Psoas muscle (tissue), 8 donors: Measurements from ENCODE around the gene C1orf174. TPM values are rescaled to one million over a fixed set of nuclear protein-coding genes. Genes with fewer than 3 reads are reported as not detected.

ENCODE experiments used
- ATAC-seq, 4 donors: fragments of 200-7000 bp; cut with Tn5 transposase; one replicate each; pipeline ENCODE4 v1.9.1; 2020; ENCODE audit warnings: moderate library complexity in 3 of 4, mild to moderate bottlenecking in 2 of 4
- DNase-seq, 2 donors: peaks; one replicate each; pipeline ENCODE4 v3.0.0-alpha.2; 2020
- H3K27ac ChIP-seq: fragments of 200-600 bp; one replicate; pipeline ENCODE4 v1.8.0; 2022
- H3K27me3 ChIP-seq, 3 donors: fragments of 200-600 bp in 1 of 3; one replicate each; pipeline versions ENCODE4 v1.6.1 to v1.8.0; 2013 to 2022; ENCODE audit warnings: low read length in 2 of 3, mild to moderate bottlenecking in 2 of 3, moderate library complexity in 1 of 3; ENCODE audit not compliant: insufficient read depth in 3 of 3
- H3K36me3 ChIP-seq, 2 donors: fragments of 200-600 bp in 1 of 2; one replicate each; pipeline versions ENCODE4 v1.6.1 to v1.8.0; 2013 to 2022; ENCODE audit warnings: low read depth in 1 of 2, mild to moderate bottlenecking in 1 of 2, moderate library complexity in 1 of 2; ENCODE audit not compliant: insufficient read depth in 1 of 2
- H3K4me1 ChIP-seq: fragments of 200-600 bp; one replicate; pipeline ENCODE4 v1.8.0; 2022
- H3K4me3 ChIP-seq: fragments of 200-600 bp; one replicate; pipeline ENCODE4 v1.8.0; 2022; ENCODE audit warnings: mild to moderate bottlenecking
- H3K9me3 ChIP-seq: fragments of 200-600 bp; one replicate; pipeline ENCODE4 v1.8.0; 2022
- WGBS, 3 donors: extraction: QIAGEN DNeasy Blood & Tissue Kit; methylation state at CpG; one replicate each; pipeline versions ENCODE4 v1.1.6 to v1.1.7; 2013; 5-methylcytosine and 5-hydroxymethylcytosine counted together
- intact Hi-C, 2 donors: fragments of 100-400 bp; cut with DNase I; formaldehyde crosslinking; loops; one replicate each; pipeline versions ENCODE4 v1.11.0 to v1.14.2; 2022
- long read RNA-seq, 2 donors: library from polyadenylated mRNA; unstranded; transcript quantifications; one replicate each; pipeline ENCODE4 v2.0.0, GENCODE V29; 2021
- polyA plus RNA-seq, 3 donors: library from polyadenylated mRNA; stranded (reverse); fragments of 200-250 nt; gene quantifications; one replicate each; pipeline ENCODE4 v1.2.3, GENCODE V29; 2013
- total RNA-seq, 4 donors: library from RNA; stranded (reverse); fragmentation: NEBNext Ultra II Directional in 2 of 4; extraction: Animal tissue kit (Norgen Biotek cat#: 25700) in 2 of 4; gene quantifications; one replicate each; pipeline versions ENCODE4 v1.2.1 to v1.2.4, GENCODE V29; 2021 to 2023
- TF ChIP-seq, protein P1 (sequence below): fragments of 200-600 bp; IDR thresholded peaks from one replicate; pipeline ENCODE4 v1.8.0; 2022; ENCODE audit warnings: antibody characterized with exemption
- donor health status: healthy with polysubstance abuse.
- donor health status: DM: no; HTN: no; CAD: no; lungs with moderate emphysema.
- donor health status: Bipolar disorder and iron deficiency.
- donor health status: healthy.
- donor health status: DM: yes; HTN: yes; CAD: no.
- donor health status: DM: no; HTN: no; CAD: no.
- donor health status: DM: no; HTN: no; CAD: no.
- donor health status: DM: yes; HTN: yes; CAD: no.

C1orf174 gene
- total RNA-seq, result 10 to 100 TPM; 11.8 to 14.6 (median 14.0) TPM
- 10 to 100 TPM; 15.1 to 32.2 (median 22.9) TPM for polyA plus RNA-seq
- long read RNA-seq, donor 1, transcript C1orf174-201 (4 exons, 1,666 nt), result major isoform, 16 of 18 reads
- long read RNA-seq, donor 1, partial matches to known transcripts, result 0 of 18 reads
- long read RNA-seq, donor 1, other reads (novel, unspliced or antisense), result 2 of 18 reads
- long read RNA-seq, donor 2, transcript C1orf174-201 (4 exons, 1,666 nt), result major isoform, 34 of 36 reads
- long read RNA-seq, donor 2, partial matches to known transcripts, result 0 of 36 reads
- long read RNA-seq, donor 2, other reads (novel, unspliced or antisense), result 1 of 36 reads

DNA sequence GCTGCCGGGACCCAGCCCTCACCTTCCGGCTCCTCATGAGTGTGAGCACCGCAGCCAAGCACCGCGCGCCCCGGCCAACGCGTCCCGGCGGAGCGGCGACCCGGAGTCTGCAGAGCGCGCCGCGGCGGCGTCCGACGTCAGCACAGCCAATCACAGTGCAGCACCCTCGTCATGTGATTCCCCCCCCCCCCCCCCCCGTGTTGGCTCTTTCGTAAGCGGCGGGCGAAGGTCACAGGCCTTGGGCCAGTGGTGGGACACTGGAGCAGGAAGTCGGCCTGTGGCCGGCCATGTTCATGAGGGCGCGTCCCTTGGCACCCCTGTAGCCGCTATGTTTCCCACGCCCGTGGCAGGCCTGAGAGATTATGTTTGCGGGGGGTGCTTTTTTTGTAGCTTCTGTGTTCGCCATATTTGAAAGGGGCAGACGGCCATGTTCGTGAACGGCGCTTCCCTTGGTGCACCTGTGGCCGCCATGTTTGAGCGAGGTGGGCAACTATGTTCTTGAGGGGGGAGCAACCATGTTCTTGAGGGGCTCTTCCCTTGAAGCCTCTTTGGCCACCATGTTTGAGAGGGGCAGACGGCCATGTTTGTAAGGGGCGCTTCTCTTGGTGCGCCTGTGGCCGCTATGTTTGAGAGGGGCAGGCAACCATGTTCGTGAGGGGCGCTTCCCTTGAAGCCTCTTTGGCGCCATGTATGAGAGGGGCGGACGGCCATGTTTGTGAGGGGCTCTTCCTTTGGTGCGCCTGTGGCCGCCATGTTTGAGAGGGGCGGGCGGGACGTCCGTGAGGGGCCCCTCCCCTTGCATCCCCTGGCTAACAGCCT is at the start of gene C1orf174:
Gene C1orf174 (minus strand): TSS at position 123 of the 819 bp plus-strand sequence. CDS start 86 bp downstream, at position 37.
- Histone ChIP-seq H3K4me3 (peak within 1 kb of the TSS; percentile 94), H3K4me1 (peaks cover 6% of the 10 kb centered on the region), H3K27me3 (no peaks in the 10 kb centered on the region), H3K9me3 (peaks cover 17% of the 10 kb centered on the region), H3K27ac (peak within 1 kb of the TSS; percentile 98), H3K36me3 (no peaks in the 10 kb centered on the region)
- DNase-seq (peak; percentile 95 to 98), ATAC-seq (peak; percentile 88 to 91 (median 90))
- TF ChIP-seq, protein P1, sequence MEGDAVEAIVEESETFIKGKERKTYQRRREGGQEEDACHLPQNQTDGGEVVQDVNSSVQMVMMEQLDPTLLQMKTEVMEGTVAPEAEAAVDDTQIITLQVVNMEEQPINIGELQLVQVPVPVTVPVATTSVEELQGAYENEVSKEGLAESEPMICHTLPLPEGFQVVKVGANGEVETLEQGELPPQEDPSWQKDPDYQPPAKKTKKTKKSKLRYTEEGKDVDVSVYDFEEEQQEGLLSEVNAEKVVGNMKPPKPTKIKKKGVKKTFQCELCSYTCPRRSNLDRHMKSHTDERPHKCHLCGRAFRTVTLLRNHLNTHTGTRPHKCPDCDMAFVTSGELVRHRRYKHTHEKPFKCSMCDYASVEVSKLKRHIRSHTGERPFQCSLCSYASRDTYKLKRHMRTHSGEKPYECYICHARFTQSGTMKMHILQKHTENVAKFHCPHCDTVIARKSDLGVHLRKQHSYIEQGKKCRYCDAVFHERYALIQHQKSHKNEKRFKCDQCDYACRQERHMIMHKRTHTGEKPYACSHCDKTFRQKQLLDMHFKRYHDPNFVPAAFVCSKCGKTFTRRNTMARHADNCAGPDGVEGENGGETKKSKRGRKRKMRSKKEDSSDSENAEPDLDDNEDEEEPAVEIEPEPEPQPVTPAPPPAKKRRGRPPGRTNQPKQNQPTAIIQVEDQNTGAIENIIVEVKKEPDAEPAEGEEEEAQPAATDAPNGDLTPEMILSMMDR, result no peak
- WGBS, 3 donors, result 0% methylated on average over 53 to 58 of the region's 58 CpGs
- intact Hi-C loops, result loop anchor here in 1 of 2 donors (5.0 to 10.0 kb wide), 2 partner anchors 256 to 1313 kb away; partner anchors contain the start of gene PRXL2B

DNA sequence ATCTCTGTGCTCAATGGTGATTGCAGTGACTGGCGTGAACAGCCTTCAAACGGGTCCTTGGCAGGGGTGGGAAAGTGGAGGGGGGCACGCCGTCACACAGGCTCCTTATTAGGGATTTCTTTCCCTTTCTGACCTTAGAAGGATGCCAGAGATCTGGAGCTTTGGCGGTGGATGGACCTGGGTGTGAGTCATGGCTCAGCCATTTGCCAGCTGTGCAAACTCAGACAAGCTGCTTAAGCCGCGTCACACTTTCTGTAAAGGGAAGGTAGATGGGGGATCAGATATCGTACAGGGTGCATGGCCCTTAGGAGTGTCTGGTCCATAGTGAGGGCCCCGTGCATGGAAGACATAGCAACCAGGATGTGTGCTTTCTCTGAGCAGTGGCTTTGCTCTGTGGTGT is 48.3 kb upstream of the C1orf174 start:
- no peaks in the 10 kb centered on the region for H3K4me1 ChIP-seq
- WGBS, 3 donors, result 27 to 39% (median 39%) methylated on average over 9 of the region's 9 CpGs
- H3K27ac ChIP-seq, result no peak overlapping the region
- H3K27me3 ChIP-seq, result peaks cover 0 to 79% (median 29%) of the 10 kb centered on the region in 3 donors
- intact Hi-C loops, result no loop called here
- ATAC-seq (no peak), DNase-seq (no peak)
- no peaks in the 10 kb centered on the region for H3K9me3 ChIP-seq
- no peaks in the 10 kb centered on the region for H3K36me3 ChIP-seq
- no peak overlapping the region for H3K4me3 ChIP-seq
- TF ChIP-seq, protein P1, result no peak

DNA sequence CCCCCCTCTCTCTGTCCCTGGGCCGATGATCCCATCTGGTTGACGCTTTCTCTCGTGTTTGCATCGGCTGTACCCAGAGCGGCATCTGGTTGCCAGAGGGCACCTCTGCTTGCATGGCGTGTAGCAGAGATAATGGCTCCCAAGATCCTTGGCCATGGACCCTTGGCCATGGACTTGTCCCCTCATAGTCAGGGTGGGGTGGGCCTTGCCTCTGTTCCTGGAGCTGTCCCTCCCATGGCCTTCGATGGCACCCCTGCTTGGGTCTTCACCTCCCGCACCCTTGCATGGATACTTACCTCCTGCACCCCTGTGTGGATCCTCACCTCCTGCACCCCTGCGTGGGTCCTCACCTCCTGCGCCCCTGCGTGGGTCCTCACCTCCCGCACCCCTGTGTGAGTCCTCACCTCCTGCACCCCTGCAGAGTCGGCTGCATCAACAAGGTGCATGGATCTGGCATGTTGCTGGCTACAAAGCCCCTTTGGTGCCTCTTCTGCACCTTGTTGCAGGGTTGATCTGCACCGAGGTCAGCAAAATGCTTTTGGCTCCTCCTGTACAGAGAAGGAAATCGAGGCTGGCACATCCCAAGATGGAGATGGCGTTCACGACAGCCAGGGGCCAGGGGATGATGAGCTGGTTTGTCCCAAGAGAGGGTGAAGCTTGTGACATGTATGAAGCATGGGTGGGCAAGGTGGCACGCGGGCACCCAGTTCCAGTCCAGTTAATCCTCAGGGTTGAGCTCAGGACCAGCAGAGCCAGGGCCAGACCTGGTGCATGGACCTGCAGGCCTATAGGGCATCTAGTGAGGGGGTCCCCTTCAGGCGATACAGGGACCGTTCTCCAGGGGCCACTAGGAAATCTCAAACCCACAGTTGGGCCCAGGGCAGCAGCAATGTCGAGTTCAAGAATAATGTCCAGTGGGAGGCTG is 46.1 kb upstream of the C1orf174 start:
- Histone ChIP-seq H3K27me3 (peaks cover 0 to 71% (median 30%) of the 10 kb centered on the region in 3 donors), H3K4me1 (no peaks in the 10 kb centered on the region), H3K27ac (no peak overlapping the region), H3K4me3 (no peak overlapping the region), H3K36me3 (no peaks in the 10 kb centered on the region), H3K9me3 (no peaks in the 10 kb centered on the region)
- 82 to 89% (median 84%) methylated on average over 22 of the region's 22 CpGs for WGBS, 3 donors
- no peak for DNase-seq
- ATAC-seq, result no peak
- TF ChIP-seq, protein P1, result no peak
- intact Hi-C loops, result no loop called here

DNA sequence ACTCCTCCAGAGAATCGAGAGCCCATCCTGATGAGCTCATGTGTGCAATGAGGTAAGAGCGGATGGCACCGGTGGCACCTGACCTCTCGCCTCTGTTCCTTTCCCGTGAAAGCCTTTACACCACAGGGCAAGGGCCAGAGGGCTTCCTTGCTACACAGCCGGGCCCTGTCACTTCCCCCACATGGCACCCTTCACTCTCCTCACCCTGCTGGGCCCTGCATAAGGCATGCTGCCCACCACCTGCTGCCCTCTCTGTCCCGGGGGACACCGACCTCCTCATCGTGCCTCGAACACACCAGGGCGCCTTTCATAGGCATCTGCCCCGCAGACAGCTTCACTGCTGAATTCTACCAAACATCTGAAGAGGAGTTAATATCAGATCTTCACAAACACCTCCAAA is 45.1 kb upstream of the C1orf174 start:
- no peaks in the 10 kb centered on the region for H3K9me3 ChIP-seq
- H3K4me1 ChIP-seq, result no peaks in the 10 kb centered on the region
- ATAC-seq (no peak), DNase-seq (no peak)
- 65 to 71% (median 70%) methylated on average over 12 of the region's 12 CpGs for WGBS, 3 donors
- H3K27me3 ChIP-seq, result peaks cover 0 to 70% (median 32%) of the 10 kb centered on the region in 3 donors
- H3K27ac ChIP-seq, result no peak overlapping the region
- H3K4me3 ChIP-seq, result no peak overlapping the region
- intact Hi-C loops, result no loop called here
- H3K36me3 ChIP-seq, result no peaks in the 10 kb centered on the region
- TF ChIP-seq, protein P1, result no peak
